HFF-Myc (cell line): ENCODE measurements around the gene CMPK1.
"Not testable (repeated sequence)": the region's sequence is repeated elsewhere in the genome, so short reads cannot be mapped to it uniquely, and the experiment has no call there.

Experiments used
- DNase-seq: peaks from one replicate; pipeline ENCODE4 v3.0.0-alpha.2; 2011; ENCODE audit warnings: low read depth; ENCODE audit errors: extremely low read depth
- H3K4me3 ChIP-seq: replicated peaks from 2 replicates; pipeline ENCODE4 v1.5.1; 2011; ENCODE audit warnings: low read depth, mild to moderate bottlenecking, control low read depth, low read length
- TF ChIP-seq, protein P1 (sequence below): IDR thresholded peaks from 2 replicates; pipeline ENCODE4 v1.5.1; 2012; ENCODE audit warnings: mild to moderate bottlenecking, low read depth, low read length, control low read depth; ENCODE audit errors: missing control alignments

The CMPK1 gene

DNA sequence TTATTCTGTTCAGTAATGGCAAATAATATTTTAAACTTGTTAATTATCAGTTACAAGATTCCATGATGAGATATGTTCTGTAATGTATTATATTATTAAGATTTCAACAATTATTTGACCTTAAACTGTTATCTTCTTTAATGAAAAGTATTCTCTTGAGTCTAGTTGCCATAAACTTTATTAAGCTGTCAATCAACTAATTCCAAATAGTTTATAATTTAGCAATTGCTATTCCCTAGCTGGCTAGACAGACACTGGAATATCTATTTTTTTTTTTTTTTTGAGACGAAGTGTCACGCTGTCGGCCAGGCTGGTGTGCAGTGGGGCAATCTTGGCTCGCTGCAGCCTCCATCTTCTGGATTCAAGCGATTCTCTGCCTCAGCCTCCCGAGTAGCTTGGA lies 3.8 kb downstream of the CMPK1 start:
- TF ChIP-seq, protein P1, sequence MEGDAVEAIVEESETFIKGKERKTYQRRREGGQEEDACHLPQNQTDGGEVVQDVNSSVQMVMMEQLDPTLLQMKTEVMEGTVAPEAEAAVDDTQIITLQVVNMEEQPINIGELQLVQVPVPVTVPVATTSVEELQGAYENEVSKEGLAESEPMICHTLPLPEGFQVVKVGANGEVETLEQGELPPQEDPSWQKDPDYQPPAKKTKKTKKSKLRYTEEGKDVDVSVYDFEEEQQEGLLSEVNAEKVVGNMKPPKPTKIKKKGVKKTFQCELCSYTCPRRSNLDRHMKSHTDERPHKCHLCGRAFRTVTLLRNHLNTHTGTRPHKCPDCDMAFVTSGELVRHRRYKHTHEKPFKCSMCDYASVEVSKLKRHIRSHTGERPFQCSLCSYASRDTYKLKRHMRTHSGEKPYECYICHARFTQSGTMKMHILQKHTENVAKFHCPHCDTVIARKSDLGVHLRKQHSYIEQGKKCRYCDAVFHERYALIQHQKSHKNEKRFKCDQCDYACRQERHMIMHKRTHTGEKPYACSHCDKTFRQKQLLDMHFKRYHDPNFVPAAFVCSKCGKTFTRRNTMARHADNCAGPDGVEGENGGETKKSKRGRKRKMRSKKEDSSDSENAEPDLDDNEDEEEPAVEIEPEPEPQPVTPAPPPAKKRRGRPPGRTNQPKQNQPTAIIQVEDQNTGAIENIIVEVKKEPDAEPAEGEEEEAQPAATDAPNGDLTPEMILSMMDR: no peak
- DNase-seq: no peak
- H3K4me3 ChIP-seq: no peak overlapping the region

DNA sequence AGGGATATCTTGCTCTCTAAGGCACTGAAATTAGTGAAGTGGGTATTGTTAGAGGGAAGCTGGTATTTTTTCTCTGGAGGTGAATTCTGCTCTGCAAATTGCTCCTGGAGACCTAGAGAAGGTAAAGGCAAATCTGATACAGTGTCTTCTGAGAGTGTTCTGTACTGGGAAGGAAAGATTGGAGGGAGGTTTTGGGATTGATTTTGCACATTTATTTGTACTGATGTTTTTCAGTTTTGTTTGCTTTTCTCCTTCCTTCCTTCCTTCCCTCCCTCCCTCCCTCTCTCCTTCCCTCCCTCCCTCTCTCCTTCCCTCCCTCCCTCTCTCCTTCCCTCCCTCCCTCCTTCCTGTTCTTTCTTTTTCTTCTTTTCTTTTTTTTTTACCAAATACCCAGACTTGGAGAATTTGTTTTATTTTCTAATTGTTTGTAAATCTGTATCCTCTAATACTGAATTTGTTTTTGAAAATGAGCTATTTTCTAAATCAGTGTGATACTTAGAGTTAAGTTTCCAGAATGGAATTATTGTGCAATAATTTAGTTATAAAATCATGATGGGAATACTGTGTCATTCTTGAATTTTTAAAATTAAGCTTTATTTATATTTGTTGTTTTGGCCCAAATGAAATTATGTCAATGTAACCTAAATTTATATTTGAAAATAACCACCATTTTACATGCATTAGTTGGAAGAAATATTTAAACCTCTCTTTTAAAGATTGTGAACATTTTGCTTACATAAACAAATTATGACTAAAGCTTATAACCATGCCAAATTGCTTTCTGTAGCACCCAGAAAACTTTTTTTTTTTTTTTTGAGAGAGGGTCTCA lies 4.9 kb downstream of the CMPK1 start:
- TF ChIP-seq, protein P1: no peak
- DNase-seq: no peak
- H3K4me3 ChIP-seq: no peak overlapping the region

DNA sequence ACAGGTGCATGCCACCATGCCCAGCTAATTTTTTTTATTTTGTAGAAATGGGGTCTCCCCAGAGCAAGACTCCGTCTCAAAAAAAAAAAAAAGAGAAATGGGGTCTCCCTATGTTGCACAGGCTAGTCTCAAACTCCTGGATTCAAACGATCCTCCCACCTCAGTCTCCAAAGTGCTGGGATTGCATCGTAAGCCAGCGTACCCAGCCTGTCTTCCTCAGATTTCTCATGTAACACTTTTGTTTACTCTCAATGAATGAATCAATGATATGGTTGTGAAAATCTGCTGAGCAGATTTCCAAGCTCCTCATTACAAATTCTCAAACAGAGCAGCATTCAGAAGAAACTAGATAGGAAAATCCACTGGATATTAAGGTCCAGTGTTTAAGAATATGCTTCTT lies 6.6 kb downstream of the CMPK1 start:
- no peak overlapping the region for H3K4me3 ChIP-seq
- TF ChIP-seq, protein P1: no peak
- DNase-seq: no peak

DNA sequence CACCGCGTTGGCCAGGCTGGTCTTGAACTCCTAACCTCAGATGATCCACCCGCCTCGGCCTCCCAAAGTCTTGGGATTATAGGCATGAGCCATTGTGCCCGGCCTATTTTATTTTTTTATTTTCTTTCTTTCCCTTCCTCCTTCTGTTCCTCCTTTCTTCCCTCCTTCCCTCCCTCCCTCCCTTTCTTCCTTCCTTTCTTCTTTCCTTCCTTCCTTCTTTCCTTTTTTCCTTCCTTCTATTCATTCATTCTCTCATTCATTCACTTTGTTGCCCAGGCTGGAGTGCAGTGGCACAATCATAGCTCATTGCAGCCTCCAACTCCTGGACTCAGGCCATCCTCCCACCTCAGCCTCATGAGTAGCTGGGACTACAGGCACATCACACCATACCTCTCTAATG lies 13.4 kb downstream of the CMPK1 start:
- not testable (repeated sequence) for DNase-seq, H3K4me3 ChIP-seq

DNA sequence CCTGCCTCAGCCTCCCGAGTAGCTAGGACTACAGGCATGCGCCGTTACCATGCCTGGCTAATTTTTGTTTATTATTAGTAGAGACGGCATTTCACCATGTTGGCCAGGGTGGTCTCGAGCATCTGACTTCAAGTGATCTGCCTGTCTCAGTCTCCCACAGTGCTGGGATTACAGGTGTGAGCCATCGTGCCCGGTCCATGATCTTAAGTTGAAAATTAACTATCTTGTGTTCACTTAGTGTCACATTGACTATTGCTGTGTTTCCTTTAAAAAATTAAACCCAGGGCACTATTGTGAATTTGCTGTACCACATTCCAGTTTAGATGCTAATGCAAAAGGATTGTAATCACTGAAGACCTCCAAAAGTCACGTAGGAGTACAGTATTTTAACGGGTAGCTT lies 14.1 kb downstream of the CMPK1 start:
- no peak overlapping the region for H3K4me3 ChIP-seq
- no peak for DNase-seq
- TF ChIP-seq, protein P1: no peak

DNA sequence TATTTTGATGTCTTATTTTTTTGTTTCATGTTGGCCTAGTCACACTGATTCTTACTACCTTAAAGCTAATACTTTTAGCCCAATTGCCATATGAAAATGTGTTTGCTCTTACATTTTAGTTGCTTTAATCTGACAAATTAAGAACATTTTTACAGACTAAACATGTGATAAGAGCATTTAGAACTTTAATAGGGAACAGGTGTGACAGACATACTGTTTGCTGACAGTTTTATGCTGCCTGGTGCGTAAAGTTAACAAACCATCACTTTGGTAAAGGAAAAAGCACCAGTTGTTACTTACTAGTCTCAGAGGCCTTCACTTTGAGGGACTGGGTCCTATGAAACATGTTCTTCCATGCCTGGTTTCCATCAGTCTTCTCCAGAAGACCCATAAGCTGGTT lies 14.7 kb downstream of the CMPK1 start:
- no peak overlapping the region for H3K4me3 ChIP-seq
- TF ChIP-seq, protein P1: no peak
- no peak for DNase-seq

DNA sequence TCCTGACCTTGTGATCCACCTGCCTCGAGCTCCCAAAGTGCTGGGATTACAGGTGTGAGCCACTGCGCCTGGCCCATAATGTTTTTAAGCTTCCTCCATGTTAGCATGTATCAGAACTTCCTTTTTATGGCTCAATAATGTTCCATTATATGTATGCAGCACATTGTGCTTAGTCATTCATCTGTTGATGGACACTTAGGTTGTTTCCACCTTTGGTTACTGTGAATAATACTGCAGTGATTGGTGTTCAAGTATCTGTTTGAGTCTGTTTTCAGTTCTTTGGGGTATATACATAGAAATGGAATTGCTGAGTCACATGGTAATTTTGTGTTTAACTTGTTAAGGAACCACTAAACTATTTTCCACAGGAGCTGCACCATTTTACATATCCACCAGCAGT lies 17.7 kb downstream of the CMPK1 start:
- H3K4me3 ChIP-seq: no peak overlapping the region
- TF ChIP-seq, protein P1: no peak
- DNase-seq: no peak
